ENCODE data around the gene CARMIL1. TPM values are rescaled to one million over a fixed set of nuclear protein-coding genes. Genes with fewer than 3 reads are reported as not detected.

The CARMIL1 gene
- total RNA-seq, 1 donor from 2014 or later = 86.3 TPM

DNA sequence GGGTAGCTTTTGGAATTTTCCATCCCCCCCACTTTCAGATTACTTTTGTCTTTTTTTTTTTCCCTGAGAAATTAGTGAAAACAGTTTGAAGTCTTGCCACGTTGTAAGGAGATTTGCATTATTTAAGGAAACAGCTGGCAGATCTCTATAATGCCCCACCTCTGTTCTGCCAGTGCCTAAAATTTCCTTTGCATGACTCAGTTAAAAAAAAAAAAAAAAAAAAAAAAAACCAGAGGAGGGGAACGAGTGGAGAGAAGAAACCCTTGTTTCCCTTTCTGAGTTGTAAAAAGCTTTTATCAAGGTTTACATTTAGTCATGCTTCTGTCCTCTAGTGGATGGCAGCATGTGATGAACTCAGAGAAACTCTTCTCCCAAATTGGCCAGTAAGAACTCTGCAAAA, 33.5 kb downstream of the CARMIL1 start:
- no peaks in the 10 kb centered on the region for H3K27me3 Mint-ChIP-seq
- H3K9me3 Mint-ChIP-seq (ENCODE audit: low read depth) = no peaks in the 10 kb centered on the region
- H3K4me1 Mint-ChIP-seq (ENCODE audit: low read depth) = peaks cover 69% of the 10 kb centered on the region

DNA sequence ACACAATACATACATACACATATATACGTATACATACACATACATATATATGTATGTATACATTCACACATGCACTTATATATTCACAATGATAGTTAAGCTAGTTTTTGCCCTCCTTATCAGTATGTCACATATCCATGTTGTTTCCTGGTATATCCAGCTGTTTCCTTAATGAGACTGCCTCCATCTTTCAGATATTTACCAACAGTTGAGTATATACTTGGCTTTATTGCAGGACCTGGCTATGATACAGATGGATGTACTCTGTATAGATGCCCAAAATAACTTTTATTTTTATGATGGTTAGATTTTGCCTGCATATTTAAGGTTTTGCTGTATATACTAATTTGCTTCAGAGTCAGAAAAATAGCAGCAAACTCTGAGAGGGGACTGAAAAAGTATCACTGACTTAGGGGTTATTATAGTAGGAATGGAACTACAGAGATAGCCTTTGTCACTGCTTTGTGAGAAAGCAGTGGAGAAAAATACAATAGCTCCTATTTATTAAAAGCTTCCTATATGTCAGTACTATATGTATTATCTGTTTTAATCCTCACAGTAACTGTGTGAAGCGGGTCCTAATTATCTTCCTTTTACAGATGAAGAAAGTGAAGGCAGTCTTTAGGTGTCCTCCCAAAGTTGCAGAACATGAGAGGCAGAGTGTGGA, 35.5 kb downstream of the CARMIL1 start:
- no peaks in the 10 kb centered on the region for H3K36me3 Mint-ChIP-seq (ENCODE audit: insufficient read depth)
- H3K27me3 Mint-ChIP-seq = no peaks in the 10 kb centered on the region
- TF ChIP-seq, protein P1, sequence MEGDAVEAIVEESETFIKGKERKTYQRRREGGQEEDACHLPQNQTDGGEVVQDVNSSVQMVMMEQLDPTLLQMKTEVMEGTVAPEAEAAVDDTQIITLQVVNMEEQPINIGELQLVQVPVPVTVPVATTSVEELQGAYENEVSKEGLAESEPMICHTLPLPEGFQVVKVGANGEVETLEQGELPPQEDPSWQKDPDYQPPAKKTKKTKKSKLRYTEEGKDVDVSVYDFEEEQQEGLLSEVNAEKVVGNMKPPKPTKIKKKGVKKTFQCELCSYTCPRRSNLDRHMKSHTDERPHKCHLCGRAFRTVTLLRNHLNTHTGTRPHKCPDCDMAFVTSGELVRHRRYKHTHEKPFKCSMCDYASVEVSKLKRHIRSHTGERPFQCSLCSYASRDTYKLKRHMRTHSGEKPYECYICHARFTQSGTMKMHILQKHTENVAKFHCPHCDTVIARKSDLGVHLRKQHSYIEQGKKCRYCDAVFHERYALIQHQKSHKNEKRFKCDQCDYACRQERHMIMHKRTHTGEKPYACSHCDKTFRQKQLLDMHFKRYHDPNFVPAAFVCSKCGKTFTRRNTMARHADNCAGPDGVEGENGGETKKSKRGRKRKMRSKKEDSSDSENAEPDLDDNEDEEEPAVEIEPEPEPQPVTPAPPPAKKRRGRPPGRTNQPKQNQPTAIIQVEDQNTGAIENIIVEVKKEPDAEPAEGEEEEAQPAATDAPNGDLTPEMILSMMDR (IDR thresholded peaks at IDR 0.05; ENCODE audit: unreplicated experiment) = no peak
- no peak overlapping the region for H3K4me3 Mint-ChIP-seq (ENCODE audit: low read depth)
- no peaks in the 10 kb centered on the region for H3K9me3 Mint-ChIP-seq (ENCODE audit: low read depth)
- DNase-seq (ENCODE audit: low spot score, unreplicated experiment) = no peak
- no peak overlapping the region for H3K27ac Mint-ChIP-seq
- peaks cover 77% of the 10 kb centered on the region for H3K4me1 Mint-ChIP-seq (ENCODE audit: low read depth)

More for the DNA sequence above, 33.5 kb downstream of the CARMIL1 start:
- Mint-ChIP-seq H3K27ac (peak overlapping the region; percentile 87), H3K4me3 (ENCODE audit: low read depth) (no peak overlapping the region), H3K36me3 (ENCODE audit: insufficient read depth) (no peaks in the 10 kb centered on the region)
- no peak for DNase-seq (ENCODE audit: low spot score, unreplicated experiment)
- TF ChIP-seq, protein P1 (IDR thresholded peaks at IDR 0.05; ENCODE audit: unreplicated experiment) = no peak

GRCh38 chr6:25315194-25316177, 36.3 kb downstream of the CARMIL1 start:
- Mint-ChIP-seq H3K27me3 (no peaks in the 10 kb centered on the region), H3K4me3 (ENCODE audit: low read depth) (no peak overlapping the region), H3K9me3 (ENCODE audit: low read depth) (no peaks in the 10 kb centered on the region), H3K4me1 (ENCODE audit: low read depth) (peaks cover 79% of the 10 kb centered on the region), H3K27ac (peak overlapping the region; percentile 1), H3K36me3 (ENCODE audit: insufficient read depth) (no peaks in the 10 kb centered on the region)
- TF ChIP-seq, protein P1 (IDR thresholded peaks at IDR 0.05; ENCODE audit: unreplicated experiment) = no peak
- DNase-seq (ENCODE audit: low spot score, unreplicated experiment) = no peak

DNA sequence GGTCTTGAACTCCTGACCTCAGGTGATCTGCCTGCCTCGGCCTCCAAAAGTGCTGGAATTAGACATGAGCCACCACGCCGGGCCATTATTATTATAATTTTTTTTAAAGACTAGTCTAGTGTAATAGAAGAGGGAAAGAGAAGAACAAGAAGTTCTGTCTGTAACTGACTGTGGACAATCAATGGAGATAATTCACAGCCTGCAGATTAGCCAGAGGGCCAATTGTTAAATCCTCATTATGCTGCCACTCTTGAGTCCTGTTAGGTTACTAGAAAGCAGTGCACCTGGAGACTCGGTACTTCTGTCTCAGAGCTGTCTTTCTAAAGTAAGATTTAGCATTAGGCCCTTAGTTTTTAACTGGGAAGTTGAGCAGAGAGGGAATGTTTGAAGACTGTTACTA, 37.5 kb downstream of the CARMIL1 start:
- Mint-ChIP-seq H3K27me3 (no peaks in the 10 kb centered on the region), H3K36me3 (ENCODE audit: insufficient read depth) (no peaks in the 10 kb centered on the region), H3K27ac (no peak overlapping the region), H3K9me3 (ENCODE audit: low read depth) (no peaks in the 10 kb centered on the region), H3K4me3 (ENCODE audit: low read depth) (no peak overlapping the region), H3K4me1 (ENCODE audit: low read depth) (peaks cover 70% of the 10 kb centered on the region)
- no peak for DNase-seq (ENCODE audit: low spot score, unreplicated experiment)
- TF ChIP-seq, protein P1 (IDR thresholded peaks at IDR 0.05; ENCODE audit: unreplicated experiment) = no peak

DNA sequence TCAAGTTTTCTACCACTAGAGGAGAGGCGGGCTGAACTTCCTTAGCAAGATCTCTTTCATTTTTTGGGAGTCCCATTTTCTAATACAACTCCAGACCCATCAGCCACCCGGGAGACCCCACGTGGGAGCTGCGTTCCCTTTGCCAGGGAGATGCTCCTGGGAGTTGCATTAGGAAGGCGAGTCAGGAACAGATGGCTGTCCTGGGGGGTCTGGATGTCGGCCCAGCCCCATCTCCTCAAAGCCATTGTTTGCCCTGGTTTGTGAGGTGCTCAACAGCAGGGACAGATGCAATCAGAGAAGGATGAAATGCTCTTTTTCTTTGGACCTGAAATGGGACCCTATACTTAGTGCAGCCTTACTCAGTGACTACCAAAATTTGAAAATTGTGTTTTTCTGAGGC, 39.4 kb downstream of the CARMIL1 start:
- H3K4me3 Mint-ChIP-seq (ENCODE audit: low read depth) = no peak overlapping the region
- no peak for DNase-seq (ENCODE audit: low spot score, unreplicated experiment)
- H3K27ac Mint-ChIP-seq = no peak overlapping the region
- H3K36me3 Mint-ChIP-seq (ENCODE audit: insufficient read depth) = no peaks in the 10 kb centered on the region
- TF ChIP-seq, protein P1 (IDR thresholded peaks at IDR 0.05; ENCODE audit: unreplicated experiment) = no peak
- H3K9me3 Mint-ChIP-seq (ENCODE audit: low read depth) = no peaks in the 10 kb centered on the region
- no peaks in the 10 kb centered on the region for H3K27me3 Mint-ChIP-seq
- H3K4me1 Mint-ChIP-seq (ENCODE audit: low read depth) = peaks cover 57% of the 10 kb centered on the region

All from progenitor cell of endocrine pancreas (in vitro differentiated cells).